Activated T-helper 1 cell treated with anti-CD3 and anti-CD28 coated beads, Interleukin-2, amount 50 U/mL, for 16 hours (primary cell): Measurements from ENCODE around the gene ARHGAP28.
"Not testable (repeated sequence)": the region's sequence is repeated elsewhere in the genome, so short reads cannot be mapped to it uniquely, and the experiment has no call there.

Experiments used
- DNase-seq, 2 donors: peaks; one replicate each; pipeline ENCODE4 v3.0.0-alpha.2; 2020; ENCODE audit warnings: low read depth in 1 of 2, low spot score in 1 of 2

The ARHGAP28 gene

GRCh38 chr18:6775237-6775636 is 45.7 kb downstream of the ARHGAP28 start:
- no peak for DNase-seq

- DNase-seq: no peak
Observed at GRCh38 chr18:6775702-6776101, 46.2 kb downstream of the ARHGAP28 start.

- no peak for DNase-seq
Observed at GRCh38 chr18:6776188-6776587, 46.7 kb downstream of the ARHGAP28 start.

- no peak for DNase-seq
Observed at GRCh38 chr18:6777509-6777908, 48.0 kb downstream of the ARHGAP28 start.

- no peak for DNase-seq
Observed at GRCh38 chr18:6778459-6779247, 49.1 kb downstream of the ARHGAP28 start.

GRCh38 chr18:6781142-6781714 is 51.7 kb downstream of the ARHGAP28 start:
- DNase-seq: no peak

GRCh38 chr18:6781796-6782195 is 52.3 kb downstream of the ARHGAP28 start:
- no peak for DNase-seq

- no peak for DNase-seq
Observed at GRCh38 chr18:6782861-6783260, 53.3 kb downstream of the ARHGAP28 start.

- DNase-seq: no peak
Observed at GRCh38 chr18:6784046-6784445, 54.5 kb downstream of the ARHGAP28 start.

- no peak for DNase-seq
Observed at GRCh38 chr18:6785001-6785400, 55.5 kb downstream of the ARHGAP28 start.

- DNase-seq: no peak
Observed at GRCh38 chr18:6785411-6785810, 55.9 kb downstream of the ARHGAP28 start.

GRCh38 chr18:6792391-6792790 is 62.9 kb downstream of the ARHGAP28 start:
- no peak for DNase-seq

GRCh38 chr18:6793455-6793854 is 63.9 kb downstream of the ARHGAP28 start:
- no peak for DNase-seq

- no peak for DNase-seq
Observed at GRCh38 chr18:6793986-6794385, 64.5 kb downstream of the ARHGAP28 start.

GRCh38 chr18:6795307-6795706 is 65.8 kb downstream of the ARHGAP28 start:
- DNase-seq: no peak

GRCh38 chr18:6796511-6796910 is 67.0 kb downstream of the ARHGAP28 start:
- no peak for DNase-seq

GRCh38 chr18:6797171-6797570 is 67.7 kb downstream of the ARHGAP28 start:
- no peak for DNase-seq

- DNase-seq: no peak
Observed at GRCh38 chr18:6798896-6799295, 69.4 kb downstream of the ARHGAP28 start.

- DNase-seq: not testable (repeated sequence)
Observed at GRCh38 chr18:6800309-6800708, 70.8 kb downstream of the ARHGAP28 start.

GRCh38 chr18:6807515-6808257 is 78.2 kb downstream of the ARHGAP28 start:
- DNase-seq: no peak

GRCh38 chr18:6810191-6810590 is 80.7 kb downstream of the ARHGAP28 start:
- no peak for DNase-seq

- no peak for DNase-seq
Observed at GRCh38 chr18:6811816-6812215, 82.3 kb downstream of the ARHGAP28 start.
